A549 (cell line): ENCODE measurements around the gene RFT1. TPM values are rescaled to one million over a fixed set of nuclear protein-coding genes. Genes with fewer than 3 reads are reported as not detected.

Source experiments
- ATAC-seq, 2 experiments: fragments of 200-7000 bp in 1 of 2; fragments of >200 bp in 1 of 2; cut with Nextera tagmentation in 1 of 2; cut with Tn5 transposase in 1 of 2; 3 replicates each; pipeline versions ENCODE4 v1.8.0 to v1.9.1; 2018 to 2020; ENCODE audit warnings: mild to moderate bottlenecking in 1 of 2, moderate library complexity in 1 of 2
- CTCF ChIA-PET: fragments of 300-600 bp; sonication (Branson Sonifier 250); formaldehyde crosslinking; extraction: SDS; loops from one replicate; lab custom pipeline; 2021; ENCODE audit warnings: antibody characterized with exemption, inconsistent platforms; lab: Yijun Ruan, JAX
- POLR2A ChIA-PET: fragments of 350-600 bp; formaldehyde crosslinking; extraction: SDS; loops from one replicate; lab custom pipeline; 2021; ENCODE audit warnings: antibody characterized with exemption, inconsistent platforms; lab: Yijun Ruan, JAX
- DNase-seq, 2 experiments: peaks; one replicate each; pipeline versions ENCODE4 v3.0.0 to v3.0.0-alpha.2; 2011 to 2016; ENCODE audit warnings: low read depth in 1 of 2, low spot score in 1 of 2
- FAIRE-seq: peaks from 2 replicates; lab custom pipeline; 2011; peaks lifted over from hg19 to GRCh38; lab: Jason Lieb, UNC
- H3K27ac ChIP-seq, 2 experiments: fragments of >200 bp; sonication (Bioruptor Twin); formaldehyde crosslinking; 3 replicates each; pipeline ENCODE4 v1.5.1; 2016 to 2017
- H3K4me1 ChIP-seq: fragments of >200 bp; sonication (Bioruptor Twin); formaldehyde crosslinking; 3 replicates; pipeline ENCODE4 v1.6.1; 2016
- H3K4me2 ChIP-seq: fragments of >200 bp; sonication (Bioruptor Twin); formaldehyde crosslinking; 3 replicates; pipeline ENCODE4 v1.6.1; 2016
- H3K4me3 ChIP-seq: fragments of >200 bp; sonication (Bioruptor Twin); formaldehyde crosslinking; 3 replicates; pipeline ENCODE4 v1.5.1; 2016
- H3K9me3 ChIP-seq: fragments of >200 bp; sonication (Bioruptor Twin); formaldehyde crosslinking; 3 replicates; pipeline ENCODE4 v1.6.1; 2016
- CEBPB ChIP-seq, 2 experiments: fragments of >200 bp in 1 of 2; sonication (Bioruptor Twin) in 1 of 2; formaldehyde crosslinking in 1 of 2; IDR thresholded peaks; 2 replicates each; pipeline ENCODE4 v1.6.1; 2012 to 2016
- CHD2 ChIP-seq: fragments of 150-350 bp; IDR thresholded peaks from 2 replicates; pipeline ENCODE4 v1.6.1; 2014; ENCODE audit warnings: low read length; ENCODE audit not compliant: partially characterized antibody
- CHD4 ChIP-seq: fragments of 200-600 bp; sonication (generic); IDR thresholded peaks from 2 replicates; pipeline ENCODE4 v1.6.1; 2016; ENCODE audit warnings: antibody characterized with exemption, mild to moderate bottlenecking, borderline replicate concordance
- EHMT2 ChIP-seq: fragments of 200-600 bp; sonication (generic); IDR thresholded peaks from 2 replicates; pipeline ENCODE4 v1.6.1; 2016; ENCODE audit warnings: antibody characterized with exemption, low read depth, mild to moderate bottlenecking, moderate library complexity
- ESRRA ChIP-seq: fragments of 150-350 bp; IDR thresholded peaks from 2 replicates; pipeline ENCODE4 v1.6.1; 2014; ENCODE audit warnings: mild to moderate bottlenecking, low read length, borderline replicate concordance
- HDAC2 ChIP-seq: fragments of 200-600 bp; sonication (generic); IDR thresholded peaks from 2 replicates; pipeline ENCODE4 v1.6.1; 2016
- HEYL ChIP-seq: fragments of 250-450 bp; sonication (Bioruptor Pico); IDR thresholded peaks from 2 replicates; pipeline ENCODE4 v1.8.0; 2021; ENCODE audit warnings: mild to moderate bottlenecking, moderate library complexity
- HOXA7 ChIP-seq: fragments of 250-450 bp; sonication (Bioruptor Pico); IDR thresholded peaks from 2 replicates; pipeline ENCODE4 v1.5.0; 2020; ENCODE audit warnings: mild to moderate bottlenecking, moderate library complexity
- HOXB5 ChIP-seq: fragments of 250-450 bp; sonication (Bioruptor Pico); IDR thresholded peaks from 2 replicates; pipeline ENCODE4 v1.5.0; 2020; ENCODE audit warnings: mild to moderate bottlenecking, moderate library complexity
- NFE2L2 ChIP-seq: fragments of 150-350 bp; conservative IDR thresholded peaks from 2 replicates; pipeline ENCODE4 v1.6.1; 2014; ENCODE audit warnings: low read length
- NPAS2 ChIP-seq: fragments of 250-450 bp; sonication (Bioruptor Pico); IDR thresholded peaks from 2 replicates; pipeline ENCODE4 v1.8.0; 2022; ENCODE audit warnings: mild to moderate bottlenecking, moderate library complexity, borderline replicate concordance
- NR3C1 ChIP-seq: fragments of >200 bp; sonication (Bioruptor Twin); formaldehyde crosslinking; IDR thresholded peaks from 3 replicates; pipeline ENCODE4 v1.6.1; 2017
- PHF8 ChIP-seq: fragments of 200-600 bp; sonication (generic); IDR thresholded peaks from 2 replicates; pipeline ENCODE4 v1.6.1; 2016; ENCODE audit warnings: low read depth, mild to moderate bottlenecking, antibody characterized with exemption, moderate library complexity, borderline replicate concordance
- RAD21 ChIP-seq, 2 experiments: fragments of >200 bp in 1 of 2; sonication (Bioruptor Twin) in 1 of 2; formaldehyde crosslinking in 1 of 2; IDR thresholded peaks in 1 of 2; conservative IDR thresholded peaks in 1 of 2; 2 replicates in 1 of 2; 3 replicates in 1 of 2; pipeline ENCODE4 v1.6.1; 2012 to 2018; ENCODE audit warnings: inconsistent platforms in 1 of 2
- RARB ChIP-seq: fragments of 250-450 bp; sonication (Bioruptor Pico); IDR thresholded peaks from 2 replicates; pipeline ENCODE4 v1.8.0; 2021; ENCODE audit warnings: mild to moderate bottlenecking, moderate library complexity
- RCOR1 ChIP-seq: fragments of 150-350 bp; IDR thresholded peaks from 2 replicates; pipeline ENCODE4 v1.6.1; 2014; ENCODE audit warnings: antibody characterized with exemption, low read length, low read depth
- RFX5 ChIP-seq: fragments of 450-650 bp; IDR thresholded peaks from 2 replicates; pipeline ENCODE4 v1.7.1; 2014; ENCODE audit warnings: antibody characterized with exemption, mild to moderate bottlenecking, moderate library complexity
- RNF2 ChIP-seq: fragments of 200-600 bp; sonication (generic); IDR thresholded peaks from 2 replicates; pipeline ENCODE4 v1.6.1; 2016; ENCODE audit warnings: low read depth, mild to moderate bottlenecking, antibody characterized with exemption, moderate library complexity, borderline replicate concordance
- SMC3 ChIP-seq: fragments of >200 bp; sonication (Bioruptor Twin); formaldehyde crosslinking; IDR thresholded peaks from 3 replicates; pipeline ENCODE4 v1.6.1; 2018; ENCODE audit warnings: inconsistent platforms
- WGBS: methylation state at CpG from one replicate; pipeline ENCODE4 v1.1.6; 2017; ENCODE audit errors: missing lambda C conversion rate; 5-methylcytosine and 5-hydroxymethylcytosine counted together
- polyA plus RNA-seq, 4 experiments: library from polyadenylated mRNA; depleted of rRNA in 3 of 4; stranded (reverse); fragments of >200 nt; fragmentation: RNase III in 1 of 4; extraction: RNeasy Plus Mini Kit Qiagen cat#74134 plus additional on column Dnase treatment in 1 of 4; gene quantifications; 2 replicates in 3 of 4; 3 replicates in 1 of 4; pipeline ENCODE4 v1.2.3, GENCODE V29; 2011 to 2017
- TF ChIP-seq, protein P1 (sequence below): IDR thresholded peaks from 2 replicates; pipeline ENCODE4 v1.6.1; 2012
- TF ChIP-seq, protein P2 (sequence below): fragments of 250-450 bp; sonication (Bioruptor Pico); IDR thresholded peaks from 2 replicates; pipeline ENCODE4 v1.5.0; 2020; ENCODE audit warnings: low read depth, mild to moderate bottlenecking, moderate library complexity
- TF ChIP-seq, protein P3 (sequence below): fragments of 200-600 bp; sonication (generic); IDR thresholded peaks from 2 replicates; pipeline ENCODE4 v1.6.1; 2016; ENCODE audit warnings: antibody characterized with exemption, mild to moderate bottlenecking, moderate library complexity
- TF ChIP-seq, protein P4 (sequence below): fragments of >200 bp; sonication (Bioruptor Twin); formaldehyde crosslinking; IDR thresholded peaks from 3 replicates; pipeline ENCODE4 v1.5.1; 2016
- TF ChIP-seq, protein P5 (sequence below): fragments of >200 bp; sonication (Bioruptor Twin); formaldehyde crosslinking; IDR thresholded peaks from 3 replicates; pipeline ENCODE4 v1.6.1; 2016

The RFT1 gene
- polyA plus RNA-seq, 2 of the 4 experiments (the other 2 are of a cell fraction), result 15.6 to 33.6 TPM

DNA sequence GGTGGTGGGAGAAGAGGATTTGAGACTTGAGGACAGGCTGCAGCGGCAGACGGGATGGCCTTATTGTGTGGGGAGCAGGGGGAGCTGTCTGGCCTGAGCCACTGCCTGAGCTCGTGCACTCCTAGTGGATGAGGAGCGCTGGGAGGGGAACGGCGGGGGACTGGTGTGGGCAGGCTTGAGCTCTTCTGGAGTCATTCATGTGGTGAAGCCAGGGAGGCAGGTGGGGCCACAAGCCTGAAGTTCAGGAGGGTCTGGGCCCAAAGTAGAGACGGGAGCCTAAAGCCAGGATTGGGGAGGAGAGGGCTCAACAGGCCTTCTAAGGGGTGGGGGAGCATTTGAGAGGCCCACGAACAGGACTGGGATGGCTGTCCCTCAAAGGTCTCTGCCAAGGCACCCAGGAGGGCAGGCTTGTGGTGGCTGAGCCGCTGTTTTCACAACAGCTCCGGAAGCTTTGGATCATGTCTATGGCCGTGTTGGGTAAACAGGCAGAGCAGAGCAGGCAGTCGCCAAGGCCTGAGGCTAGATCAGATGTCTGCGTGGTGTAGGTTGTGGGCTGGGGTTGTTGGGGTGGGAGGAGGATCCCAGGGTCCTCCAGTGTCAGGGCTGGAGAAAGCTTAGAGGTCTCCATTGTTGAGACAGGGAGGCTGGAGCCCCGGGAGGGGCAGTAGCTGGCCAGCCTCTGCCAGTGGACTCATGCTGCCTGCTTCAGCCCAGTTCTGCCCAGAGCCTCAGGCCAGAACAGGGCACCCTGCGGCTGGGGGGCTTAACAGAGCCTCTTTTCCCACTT lies 39.0 kb upstream of the RFT1 start:
- no peak overlapping the region for H3K27ac ChIP-seq
- H3K4me1 ChIP-seq, result no peaks in the 10 kb centered on the region
- CTCF ChIA-PET, result no interaction called here
- FAIRE-seq (no peak), ATAC-seq (no peak)
- WGBS, result 82% methylated on average over 15 of the region's 15 CpGs
- H3K4me2 ChIP-seq, result no peak overlapping the region
- no peak overlapping the region for H3K4me3 ChIP-seq
- TF ChIP-seq HOXA7, result no peak
- no peak for TF ChIP-seq HOXB5 (CRISPR knock-in tag)
- no peak for TF ChIP-seq SMC3
- TF ChIP-seq, protein P1, sequence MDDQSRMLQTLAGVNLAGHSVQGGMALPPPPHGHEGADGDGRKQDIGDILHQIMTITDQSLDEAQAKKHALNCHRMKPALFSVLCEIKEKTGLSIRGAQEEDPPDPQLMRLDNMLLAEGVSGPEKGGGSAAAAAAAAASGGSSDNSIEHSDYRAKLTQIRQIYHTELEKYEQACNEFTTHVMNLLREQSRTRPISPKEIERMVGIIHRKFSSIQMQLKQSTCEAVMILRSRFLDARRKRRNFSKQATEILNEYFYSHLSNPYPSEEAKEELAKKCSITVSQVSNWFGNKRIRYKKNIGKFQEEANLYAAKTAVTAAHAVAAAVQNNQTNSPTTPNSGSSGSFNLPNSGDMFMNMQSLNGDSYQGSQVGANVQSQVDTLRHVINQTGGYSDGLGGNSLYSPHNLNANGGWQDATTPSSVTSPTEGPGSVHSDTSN, result no peak
- TF ChIP-seq NR3C1, result no peak
- TF ChIP-seq NFE2L2, result no peak
- no peak for TF ChIP-seq RAD21 (conservative IDR thresholded peaks at IDR 0.05 in 1 of 2, IDR thresholded peaks at IDR 0.05 in 1 of 2)
- no peak for TF ChIP-seq NPAS2 (CRISPR knock-in tag)
- TF ChIP-seq HDAC2, result no peak
- TF ChIP-seq, protein P2, sequence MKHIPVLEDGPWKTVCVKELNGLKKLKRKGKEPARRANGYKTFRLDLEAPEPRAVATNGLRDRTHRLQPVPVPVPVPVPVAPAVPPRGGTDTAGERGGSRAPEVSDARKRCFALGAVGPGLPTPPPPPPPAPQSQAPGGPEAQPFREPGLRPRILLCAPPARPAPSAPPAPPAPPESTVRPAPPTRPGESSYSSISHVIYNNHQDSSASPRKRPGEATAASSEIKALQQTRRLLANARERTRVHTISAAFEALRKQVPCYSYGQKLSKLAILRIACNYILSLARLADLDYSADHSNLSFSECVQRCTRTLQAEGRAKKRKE (CRISPR knock-in tag), result no peak
- no peak for TF ChIP-seq CEBPB (IDR thresholded peaks at IDR 0.05)
- TF ChIP-seq CHD4, result no peak
- TF ChIP-seq EHMT2, result no peak
- TF ChIP-seq, protein P3, sequence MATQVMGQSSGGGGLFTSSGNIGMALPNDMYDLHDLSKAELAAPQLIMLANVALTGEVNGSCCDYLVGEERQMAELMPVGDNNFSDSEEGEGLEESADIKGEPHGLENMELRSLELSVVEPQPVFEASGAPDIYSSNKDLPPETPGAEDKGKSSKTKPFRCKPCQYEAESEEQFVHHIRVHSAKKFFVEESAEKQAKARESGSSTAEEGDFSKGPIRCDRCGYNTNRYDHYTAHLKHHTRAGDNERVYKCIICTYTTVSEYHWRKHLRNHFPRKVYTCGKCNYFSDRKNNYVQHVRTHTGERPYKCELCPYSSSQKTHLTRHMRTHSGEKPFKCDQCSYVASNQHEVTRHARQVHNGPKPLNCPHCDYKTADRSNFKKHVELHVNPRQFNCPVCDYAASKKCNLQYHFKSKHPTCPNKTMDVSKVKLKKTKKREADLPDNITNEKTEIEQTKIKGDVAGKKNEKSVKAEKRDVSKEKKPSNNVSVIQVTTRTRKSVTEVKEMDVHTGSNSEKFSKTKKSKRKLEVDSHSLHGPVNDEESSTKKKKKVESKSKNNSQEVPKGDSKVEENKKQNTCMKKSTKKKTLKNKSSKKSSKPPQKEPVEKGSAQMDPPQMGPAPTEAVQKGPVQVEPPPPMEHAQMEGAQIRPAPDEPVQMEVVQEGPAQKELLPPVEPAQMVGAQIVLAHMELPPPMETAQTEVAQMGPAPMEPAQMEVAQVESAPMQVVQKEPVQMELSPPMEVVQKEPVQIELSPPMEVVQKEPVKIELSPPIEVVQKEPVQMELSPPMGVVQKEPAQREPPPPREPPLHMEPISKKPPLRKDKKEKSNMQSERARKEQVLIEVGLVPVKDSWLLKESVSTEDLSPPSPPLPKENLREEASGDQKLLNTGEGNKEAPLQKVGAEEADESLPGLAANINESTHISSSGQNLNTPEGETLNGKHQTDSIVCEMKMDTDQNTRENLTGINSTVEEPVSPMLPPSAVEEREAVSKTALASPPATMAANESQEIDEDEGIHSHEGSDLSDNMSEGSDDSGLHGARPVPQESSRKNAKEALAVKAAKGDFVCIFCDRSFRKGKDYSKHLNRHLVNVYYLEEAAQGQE, result no peak
- TF ChIP-seq, all 56 proteins: peak for 0
- DNase-seq, result no peak
- H3K9me3 ChIP-seq, result no peaks in the 10 kb centered on the region
- POLR2A ChIA-PET, result no interaction called here

DNA sequence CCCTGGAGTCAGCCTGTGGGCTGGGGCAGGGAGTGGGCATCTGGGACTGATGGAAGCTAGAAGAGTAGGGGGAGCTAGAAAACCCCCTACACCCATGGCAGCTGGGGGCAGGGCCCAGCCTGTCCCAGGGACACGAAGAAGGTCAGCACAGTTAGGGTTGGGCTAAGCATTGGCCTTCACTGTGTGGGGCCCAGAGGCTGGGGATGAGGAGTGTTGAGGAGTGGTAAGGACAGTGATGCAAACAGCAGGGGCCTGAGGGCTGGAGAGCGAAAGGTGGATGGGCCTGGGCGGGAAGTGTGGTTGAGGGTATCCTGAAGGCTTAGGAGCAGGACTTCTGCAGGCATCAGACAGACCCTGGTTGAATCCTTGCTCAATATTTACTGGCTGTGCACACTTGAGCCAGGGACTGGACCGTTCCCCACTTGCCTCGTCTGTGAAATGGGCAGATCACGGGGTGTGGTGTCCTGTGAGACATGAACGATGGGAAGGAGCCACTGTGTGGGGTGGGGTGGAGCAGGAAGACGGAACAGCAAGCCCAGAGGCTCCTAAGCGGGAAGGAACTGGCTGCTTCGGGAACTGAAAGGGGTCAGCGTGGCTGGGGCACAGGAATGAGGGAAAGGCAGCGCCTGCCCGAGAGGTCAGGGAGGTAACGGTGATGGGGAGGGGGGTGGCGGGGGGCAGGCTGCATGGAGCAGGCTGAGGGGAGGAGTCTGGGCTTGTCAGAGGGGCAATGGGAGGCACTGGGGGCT lies 38.1 kb upstream of the RFT1 start:
- ATAC-seq (no peak), DNase-seq (no peak), FAIRE-seq (no peak)
- POLR2A ChIA-PET, result no interaction called here
- Histone ChIP-seq H3K27ac (no peak overlapping the region), H3K4me2 (no peak overlapping the region), H3K9me3 (no peaks in the 10 kb centered on the region), H3K4me3 (no peak overlapping the region), H3K4me1 (no peaks in the 10 kb centered on the region)
- CTCF ChIA-PET, result interaction anchor here (1.0 kb wide), 1 partner anchor 26 kb away, joined by 3 read pairs; no protein-coding TSS in a partner anchor
- WGBS, result 94% methylated on average over 9 of the region's 15 CpGs
- TF ChIP-seq HEYL (CRISPR knock-in tag) (no peak), RFX5 (no peak), HOXB5 (CRISPR knock-in tag) (no peak), CHD4 (no peak), SMC3 (no peak), RARB (no peak), CHD2 (no peak), ESRRA (no peak), PHF8 (no peak), RCOR1 (no peak), RNF2 (no peak)
- TF ChIP-seq, protein P4, sequence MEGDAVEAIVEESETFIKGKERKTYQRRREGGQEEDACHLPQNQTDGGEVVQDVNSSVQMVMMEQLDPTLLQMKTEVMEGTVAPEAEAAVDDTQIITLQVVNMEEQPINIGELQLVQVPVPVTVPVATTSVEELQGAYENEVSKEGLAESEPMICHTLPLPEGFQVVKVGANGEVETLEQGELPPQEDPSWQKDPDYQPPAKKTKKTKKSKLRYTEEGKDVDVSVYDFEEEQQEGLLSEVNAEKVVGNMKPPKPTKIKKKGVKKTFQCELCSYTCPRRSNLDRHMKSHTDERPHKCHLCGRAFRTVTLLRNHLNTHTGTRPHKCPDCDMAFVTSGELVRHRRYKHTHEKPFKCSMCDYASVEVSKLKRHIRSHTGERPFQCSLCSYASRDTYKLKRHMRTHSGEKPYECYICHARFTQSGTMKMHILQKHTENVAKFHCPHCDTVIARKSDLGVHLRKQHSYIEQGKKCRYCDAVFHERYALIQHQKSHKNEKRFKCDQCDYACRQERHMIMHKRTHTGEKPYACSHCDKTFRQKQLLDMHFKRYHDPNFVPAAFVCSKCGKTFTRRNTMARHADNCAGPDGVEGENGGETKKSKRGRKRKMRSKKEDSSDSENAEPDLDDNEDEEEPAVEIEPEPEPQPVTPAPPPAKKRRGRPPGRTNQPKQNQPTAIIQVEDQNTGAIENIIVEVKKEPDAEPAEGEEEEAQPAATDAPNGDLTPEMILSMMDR, result no peak
- TF ChIP-seq, protein P5, sequence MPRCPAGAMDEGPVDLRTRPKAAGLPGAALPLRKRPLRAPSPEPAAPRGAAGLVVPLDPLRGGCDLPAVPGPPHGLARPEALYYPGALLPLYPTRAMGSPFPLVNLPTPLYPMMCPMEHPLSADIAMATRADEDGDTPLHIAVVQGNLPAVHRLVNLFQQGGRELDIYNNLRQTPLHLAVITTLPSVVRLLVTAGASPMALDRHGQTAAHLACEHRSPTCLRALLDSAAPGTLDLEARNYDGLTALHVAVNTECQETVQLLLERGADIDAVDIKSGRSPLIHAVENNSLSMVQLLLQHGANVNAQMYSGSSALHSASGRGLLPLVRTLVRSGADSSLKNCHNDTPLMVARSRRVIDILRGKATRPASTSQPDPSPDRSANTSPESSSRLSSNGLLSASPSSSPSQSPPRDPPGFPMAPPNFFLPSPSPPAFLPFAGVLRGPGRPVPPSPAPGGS, result no peak
